ENCODE data around the gene KLK11. TPM values are rescaled to one million over a fixed set of nuclear protein-coding genes. Genes with fewer than 3 reads are reported as not detected.

The KLK11 gene
- total and polyA plus RNA-seq, 2 of the 8 experiments (the other 6 are each of a cell fraction or from before 2014, with no cell fraction given), result 0.45 TPM; not detected in 1

- TF ChIP-seq CBX8 (IDR thresholded peaks at IDR 0.05; ENCODE audit: borderline replicate concordance, low read depth, low read length) (no peak), CTBP2 (IDR thresholded peaks at IDR 0.05; ENCODE audit: borderline replicate concordance, insufficient read depth, insufficient read length, low read length) (no peak), RXRA (IDR thresholded peaks at IDR 0.05; ENCODE audit: insufficient read depth, low read depth, low read length) (no peak), USF2 (IDR thresholded peaks at IDR 0.05; ENCODE audit: low read length) (no peak), HDAC2 (IDR thresholded peaks at IDR 0.05; ENCODE audit: borderline replicate concordance in 1 of 2, low read depth in 2 of 2, low read length in 2 of 2) (no peak), SRF (IDR thresholded peaks at IDR 0.05; ENCODE audit: low read depth, low read length) (no peak), GABPA (IDR thresholded peaks at IDR 0.05; ENCODE audit: borderline replicate concordance, insufficient read depth, low read length) (no peak)
These were observed 4.2 kb upstream of the KLK11 start (continued) for GRCh38 chr19:51030631-51031030.

Measured in H1 (cell line).